Fibroblast of lung (primary cell): Measurements from ENCODE around the gene FNDC8. TPM values are rescaled to one million over a fixed set of nuclear protein-coding genes. Genes with fewer than 3 reads are reported as not detected.
"Not testable (repeated sequence)": the region's sequence is repeated elsewhere in the genome, so short reads cannot be mapped to it uniquely, and the experiment has no call there.

Source experiments
- DNase-seq, 2 donors: peaks; one replicate each; pipeline versions ENCODE4 v3.0.0 to v3.0.0-alpha.2; 2010; ENCODE audit warnings: low read depth in 2 of 2
- H2AFZ ChIP-seq: 2 replicates; pipeline ENCODE4 v1.5.1; 2012; ENCODE audit warnings: low read length, control low read depth, inconsistent platforms
- H3K27ac ChIP-seq: 2 replicates; pipeline ENCODE4 v1.5.1; 2011; ENCODE audit warnings: low read length, control low read depth; ENCODE audit not compliant: insufficient read depth
- H3K27me3 ChIP-seq: 2 replicates; pipeline ENCODE4 v1.5.1; 2011; ENCODE audit warnings: mild to moderate bottlenecking, low read length; ENCODE audit not compliant: control insufficient read depth, insufficient read depth
- H3K36me3 ChIP-seq: 2 replicates; pipeline ENCODE4 v1.5.1; 2011; ENCODE audit warnings: low read length; ENCODE audit not compliant: control insufficient read depth, insufficient read depth
- H3K4me1 ChIP-seq: 2 replicates; pipeline ENCODE4 v1.5.1; 2011; ENCODE audit warnings: low read length; ENCODE audit not compliant: control insufficient read depth, insufficient read depth; ENCODE audit errors: extremely low read depth
- H3K4me2 ChIP-seq: 2 replicates; pipeline ENCODE4 v1.5.1; 2011; ENCODE audit warnings: low read length, control low read depth; ENCODE audit not compliant: insufficient read depth; ENCODE audit errors: extremely low read depth
- H3K4me3 ChIP-seq, 4 experiments: fragments of 200-600 bp in 1 of 4; sonication (generic) in 1 of 4; replicated peaks in 1 of 4; 2 replicates each; pipeline ENCODE4 v1.5.1; 2011 to 2016; ENCODE audit warnings: low read length in 4 of 4, low read depth in 3 of 4, mild to moderate bottlenecking in 3 of 4, control low read depth in 2 of 4, inconsistent platforms in 1 of 4, mixed read lengths in 1 of 4; ENCODE audit not compliant: insufficient read depth in 1 of 4; ENCODE audit errors: control extremely low read depth in 1 of 4
- H3K79me2 ChIP-seq: 2 replicates; pipeline ENCODE4 v1.5.1; 2012; ENCODE audit warnings: mild to moderate bottlenecking, low read length, inconsistent platforms; ENCODE audit not compliant: control insufficient read depth, insufficient read depth
- H3K9ac ChIP-seq: 2 replicates; pipeline ENCODE4 v1.5.1; 2011; ENCODE audit warnings: mild to moderate bottlenecking, low read length, control low read depth; ENCODE audit not compliant: insufficient read depth
- H3K9me3 ChIP-seq: 2 replicates; pipeline ENCODE4 v1.5.1; 2012; ENCODE audit warnings: low read depth, low read length; ENCODE audit not compliant: control insufficient read depth, insufficient read depth
- H4K20me1 ChIP-seq: 2 replicates; pipeline ENCODE4 v1.5.1; 2011; ENCODE audit warnings: low read length; ENCODE audit not compliant: control insufficient read depth, insufficient read depth; ENCODE audit errors: extremely low read depth
- EZH2 ChIP-seq: IDR thresholded peaks from 2 replicates; pipeline ENCODE4 v1.5.1; 2012; ENCODE audit warnings: low read length, control low read depth, mild to moderate bottlenecking; ENCODE audit errors: missing control alignments
- polyA plus RNA-seq, 2 donors: library from polyadenylated mRNA; depleted of rRNA in 1 of 2; stranded (reverse) in 1 of 2; unstranded in 1 of 2; fragments of >200 nt; gene quantifications; 2 replicates each; pipeline ENCODE4 v1.2.1, GENCODE V29; 2011 to 2012; ENCODE audit warnings: missing spikeins in 1 of 2
- total RNA-seq: library from RNA; depleted of rRNA; stranded (reverse); fragments of >200 nt; gene quantifications from 2 replicates; pipeline ENCODE4 v1.2.1, GENCODE V29; 2014
- TF ChIP-seq, protein P1 (sequence below), 2 donors: IDR thresholded peaks in 1 of 2; conservative IDR thresholded peaks in 1 of 2; 1 replicate in 1 of 2; 2 replicates in 1 of 2; pipeline ENCODE4 v1.5.1; 2011 to 2012; ENCODE audit warnings: low read length in 2 of 2, control low read depth in 1 of 2, inconsistent platforms in 1 of 2, low read depth in 1 of 2, mild to moderate bottlenecking in 1 of 2

FNDC8 gene
- total and polyA plus RNA-seq, 2 donors (not counting 1 experiment from before 2014, with no cell fraction given) = not detected

DNA sequence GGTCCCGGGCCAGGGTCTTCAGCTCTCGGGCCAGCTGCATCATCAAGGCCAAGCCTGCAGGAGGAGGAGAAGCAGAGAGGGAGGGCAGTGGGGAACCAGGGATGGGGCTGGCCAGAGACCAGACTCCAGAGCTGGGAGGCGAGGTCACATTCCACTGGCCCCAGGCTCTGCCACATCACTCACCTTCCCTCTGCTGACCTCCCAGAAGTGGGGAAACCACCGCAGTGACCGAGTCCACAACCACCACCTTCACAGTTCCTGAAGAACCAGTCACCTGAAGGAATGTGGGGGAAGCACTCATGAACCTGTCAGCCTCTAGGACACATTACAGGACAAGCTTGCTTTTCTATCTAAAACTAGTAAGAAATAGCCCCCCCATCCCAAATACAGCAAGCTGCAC lies 18.1 kb upstream of the FNDC8 start:
- Histone ChIP-seq H2AFZ (no peak overlapping the region), H3K4me1 (no peaks in the 10 kb centered on the region), H3K79me2 (no peaks in the 10 kb centered on the region), H3K9me3 (no peaks in the 10 kb centered on the region), H3K9ac (no peak overlapping the region), H3K4me2 (no peak overlapping the region), H3K36me3 (no peaks in the 10 kb centered on the region), H3K27me3 (no peaks in the 10 kb centered on the region), H4K20me1 (no peaks in the 10 kb centered on the region), H3K27ac (no peak overlapping the region), H3K4me3 (no peak overlapping the region)
- TF ChIP-seq EZH2 = no peak
- TF ChIP-seq, protein P1, sequence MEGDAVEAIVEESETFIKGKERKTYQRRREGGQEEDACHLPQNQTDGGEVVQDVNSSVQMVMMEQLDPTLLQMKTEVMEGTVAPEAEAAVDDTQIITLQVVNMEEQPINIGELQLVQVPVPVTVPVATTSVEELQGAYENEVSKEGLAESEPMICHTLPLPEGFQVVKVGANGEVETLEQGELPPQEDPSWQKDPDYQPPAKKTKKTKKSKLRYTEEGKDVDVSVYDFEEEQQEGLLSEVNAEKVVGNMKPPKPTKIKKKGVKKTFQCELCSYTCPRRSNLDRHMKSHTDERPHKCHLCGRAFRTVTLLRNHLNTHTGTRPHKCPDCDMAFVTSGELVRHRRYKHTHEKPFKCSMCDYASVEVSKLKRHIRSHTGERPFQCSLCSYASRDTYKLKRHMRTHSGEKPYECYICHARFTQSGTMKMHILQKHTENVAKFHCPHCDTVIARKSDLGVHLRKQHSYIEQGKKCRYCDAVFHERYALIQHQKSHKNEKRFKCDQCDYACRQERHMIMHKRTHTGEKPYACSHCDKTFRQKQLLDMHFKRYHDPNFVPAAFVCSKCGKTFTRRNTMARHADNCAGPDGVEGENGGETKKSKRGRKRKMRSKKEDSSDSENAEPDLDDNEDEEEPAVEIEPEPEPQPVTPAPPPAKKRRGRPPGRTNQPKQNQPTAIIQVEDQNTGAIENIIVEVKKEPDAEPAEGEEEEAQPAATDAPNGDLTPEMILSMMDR (conservative IDR thresholded peaks at IDR 0.05 in 1 of 2, IDR thresholded peaks at IDR 0.05 in 1 of 2; ENCODE audit: low read depth in 1 of 2, low read length in 2 of 2) = no peak
- DNase-seq = no peak

DNA sequence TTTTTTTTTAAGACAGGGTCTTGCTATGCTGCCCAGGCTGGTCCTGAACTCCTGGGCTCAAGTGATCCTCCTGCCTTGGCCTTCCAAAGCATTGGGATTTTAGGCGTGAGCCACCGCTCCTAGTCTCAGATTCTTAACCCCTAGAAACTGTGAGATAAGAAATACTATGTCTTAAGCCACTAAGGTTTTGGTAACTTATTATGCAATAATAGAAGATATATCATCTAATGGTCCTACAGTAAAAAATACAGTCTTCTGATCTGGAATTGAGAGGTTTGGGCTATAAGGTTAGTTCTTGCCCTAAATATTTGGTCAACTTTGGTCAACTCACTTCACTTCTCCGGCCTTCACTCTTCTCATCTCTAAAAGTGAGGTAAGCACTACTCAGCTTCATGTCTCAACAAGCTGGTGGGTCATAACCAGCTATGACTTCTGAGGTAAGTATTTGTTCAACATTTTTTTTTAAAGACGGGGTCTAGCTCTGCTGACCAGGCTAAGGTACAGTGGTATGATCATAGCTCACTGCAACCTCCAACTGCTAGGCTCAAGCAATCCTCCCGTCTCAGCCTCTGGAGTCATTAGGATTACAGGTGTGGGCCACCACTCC lies 16.5 kb upstream of the FNDC8 start:
- Histone ChIP-seq H3K4me1 (no peaks in the 10 kb centered on the region), H3K79me2 (no peaks in the 10 kb centered on the region), H2AFZ (no peak overlapping the region), H4K20me1 (no peaks in the 10 kb centered on the region), H3K4me3 (no peak overlapping the region), H3K9me3 (no peaks in the 10 kb centered on the region), H3K9ac (no peak overlapping the region), H3K27me3 (no peaks in the 10 kb centered on the region), H3K4me2 (no peak overlapping the region), H3K36me3 (no peaks in the 10 kb centered on the region), H3K27ac (no peak overlapping the region)
- TF ChIP-seq, protein P1 (conservative IDR thresholded peaks at IDR 0.05 in 1 of 2, IDR thresholded peaks at IDR 0.05 in 1 of 2; ENCODE audit: low read depth in 1 of 2, low read length in 2 of 2) = no peak
- no peak for TF ChIP-seq EZH2
- no peak for DNase-seq

DNA sequence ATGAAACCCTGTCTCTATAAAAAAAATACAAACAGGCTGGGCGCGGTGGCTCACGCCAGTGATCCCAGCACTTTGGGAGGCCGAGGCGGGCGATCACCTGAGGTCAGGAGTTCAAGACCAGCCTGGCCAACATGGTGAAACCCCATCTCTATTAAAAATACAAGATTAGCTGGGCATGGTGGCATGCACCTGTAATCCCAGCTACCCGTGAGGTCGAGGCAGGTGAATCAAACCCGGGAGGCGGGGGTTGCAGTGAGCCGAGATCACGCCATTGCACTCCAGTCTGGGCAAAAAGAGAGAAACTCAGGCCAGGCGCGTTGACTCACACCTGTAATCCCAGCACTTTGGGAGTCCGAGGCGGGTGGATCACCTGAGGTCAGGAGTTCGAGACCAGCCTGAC lies 10.6 kb upstream of the FNDC8 start:
- H3K27me3 ChIP-seq, H3K27ac ChIP-seq, DNase-seq, H3K4me2 ChIP-seq, H3K4me3 ChIP-seq, H4K20me1 ChIP-seq, H3K79me2 ChIP-seq, H3K4me1 ChIP-seq, H3K36me3 ChIP-seq, H2AFZ ChIP-seq, H3K9ac ChIP-seq, H3K9me3 ChIP-seq: not testable (repeated sequence)
